ENCODE measurements around the gene CLSTN1. TPM values are rescaled to one million over a fixed set of nuclear protein-coding genes. Genes with fewer than 3 reads are reported as not detected.

CLSTN1 gene
- total RNA-seq, 3 donors from 2014 or later, result 166 to 275 (median 224) TPM

GRCh38 chr1:9703681-9704080 lies 120.1 kb downstream of the CLSTN1 start:
- H3K4me1 ChIP-seq (ENCODE audit: low read depth), result peaks cover 5% of the 10 kb centered on the region
- intact Hi-C loops (cut with DNase I, micrococcal nuclease), result no loop called here
- H3K4me3 ChIP-seq, result no peak overlapping the region
- H3K9me3 ChIP-seq, result no peaks in the 10 kb centered on the region
- DNase-seq, result no peak
- no peaks in the 10 kb centered on the region for H3K36me3 ChIP-seq (ENCODE audit: low read depth)
- no peak for ATAC-seq
- TF ChIP-seq, protein P1, sequence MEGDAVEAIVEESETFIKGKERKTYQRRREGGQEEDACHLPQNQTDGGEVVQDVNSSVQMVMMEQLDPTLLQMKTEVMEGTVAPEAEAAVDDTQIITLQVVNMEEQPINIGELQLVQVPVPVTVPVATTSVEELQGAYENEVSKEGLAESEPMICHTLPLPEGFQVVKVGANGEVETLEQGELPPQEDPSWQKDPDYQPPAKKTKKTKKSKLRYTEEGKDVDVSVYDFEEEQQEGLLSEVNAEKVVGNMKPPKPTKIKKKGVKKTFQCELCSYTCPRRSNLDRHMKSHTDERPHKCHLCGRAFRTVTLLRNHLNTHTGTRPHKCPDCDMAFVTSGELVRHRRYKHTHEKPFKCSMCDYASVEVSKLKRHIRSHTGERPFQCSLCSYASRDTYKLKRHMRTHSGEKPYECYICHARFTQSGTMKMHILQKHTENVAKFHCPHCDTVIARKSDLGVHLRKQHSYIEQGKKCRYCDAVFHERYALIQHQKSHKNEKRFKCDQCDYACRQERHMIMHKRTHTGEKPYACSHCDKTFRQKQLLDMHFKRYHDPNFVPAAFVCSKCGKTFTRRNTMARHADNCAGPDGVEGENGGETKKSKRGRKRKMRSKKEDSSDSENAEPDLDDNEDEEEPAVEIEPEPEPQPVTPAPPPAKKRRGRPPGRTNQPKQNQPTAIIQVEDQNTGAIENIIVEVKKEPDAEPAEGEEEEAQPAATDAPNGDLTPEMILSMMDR (IDR thresholded peaks at IDR 0.05), result no peak

- H3K4me1 ChIP-seq (ENCODE audit: low read depth), result peaks cover 5% of the 10 kb centered on the region
- DNase-seq (no peak), ATAC-seq (no peak)
- no peak overlapping the region for H3K4me3 ChIP-seq
- H3K36me3 ChIP-seq (ENCODE audit: low read depth), result no peaks in the 10 kb centered on the region
- TF ChIP-seq, protein P1 (IDR thresholded peaks at IDR 0.05), result no peak
- intact Hi-C loops (cut with DNase I, micrococcal nuclease), result no loop called here
- no peaks in the 10 kb centered on the region for H3K9me3 ChIP-seq
Measured at GRCh38 chr1:9703165-9703509, 120.6 kb downstream of the CLSTN1 start.

- ATAC-seq, result no peak
- Histone ChIP-seq H3K36me3 (ENCODE audit: low read depth) (no peaks in the 10 kb centered on the region), H3K9me3 (no peaks in the 10 kb centered on the region), H3K4me1 (ENCODE audit: low read depth) (peaks cover 5% of the 10 kb centered on the region), H3K4me3 (no peak overlapping the region)
- DNase-seq, result no peak
- TF ChIP-seq, protein P1 (IDR thresholded peaks at IDR 0.05), result no peak
- intact Hi-C loops (cut with DNase I, micrococcal nuclease), result no loop called here
Measured at GRCh38 chr1:9701665-9702064, 122.1 kb downstream of the CLSTN1 start.

GRCh38 chr1:9700340-9700739 lies 123.4 kb downstream of the CLSTN1 start:
- TF ChIP-seq, protein P1 (IDR thresholded peaks at IDR 0.05), result no peak
- no peak for ATAC-seq
- H3K4me3 ChIP-seq, result no peak overlapping the region
- H3K36me3 ChIP-seq (ENCODE audit: low read depth), result no peaks in the 10 kb centered on the region
- H3K9me3 ChIP-seq, result no peaks in the 10 kb centered on the region
- H3K4me1 ChIP-seq (ENCODE audit: low read depth), result peaks cover 5% of the 10 kb centered on the region
- intact Hi-C loops (cut with DNase I, micrococcal nuclease), result no loop called here
- no peak for DNase-seq

DNA sequence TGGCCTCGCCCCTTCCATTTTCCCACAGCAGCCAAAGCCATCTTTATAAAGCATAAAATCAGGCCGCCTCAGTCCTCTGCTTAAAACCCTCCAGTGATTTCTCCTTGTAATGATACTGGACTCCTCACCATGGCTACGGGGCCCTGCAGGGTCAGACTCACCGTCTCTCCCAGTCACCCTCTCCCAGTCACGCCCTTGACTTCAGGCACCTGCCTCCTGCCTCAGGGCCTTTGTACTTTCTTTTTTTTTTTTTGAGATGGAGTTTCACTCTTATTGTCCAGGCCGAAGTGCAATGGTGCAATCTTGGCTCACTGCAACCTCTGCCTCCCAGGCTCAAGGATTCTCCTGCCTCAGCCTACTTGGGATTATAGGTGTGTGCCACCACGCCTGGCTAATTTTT lies 124.4 kb downstream of the CLSTN1 start:
- TF ChIP-seq, protein P1 (IDR thresholded peaks at IDR 0.05), result no peak
- no peaks in the 10 kb centered on the region for H3K4me1 ChIP-seq (ENCODE audit: low read depth)
- H3K4me3 ChIP-seq, result no peak overlapping the region
- DNase-seq, result no peak
- ATAC-seq, result peak; percentile 41
- H3K9me3 ChIP-seq, result no peaks in the 10 kb centered on the region
- H3K36me3 ChIP-seq (ENCODE audit: low read depth), result no peaks in the 10 kb centered on the region
- intact Hi-C loops (cut with DNase I, micrococcal nuclease), result no loop called here

- ATAC-seq (no peak), DNase-seq (no peak)
- H3K4me3 ChIP-seq, result no peak overlapping the region
- TF ChIP-seq, protein P1 (IDR thresholded peaks at IDR 0.05), result no peak
- no peaks in the 10 kb centered on the region for H3K9me3 ChIP-seq
- no peaks in the 10 kb centered on the region for H3K36me3 ChIP-seq (ENCODE audit: low read depth)
- intact Hi-C loops (cut with DNase I, micrococcal nuclease), result no loop called here
- no peaks in the 10 kb centered on the region for H3K4me1 ChIP-seq (ENCODE audit: low read depth)
Measured at GRCh38 chr1:9696793-9697192, 127.0 kb downstream of the CLSTN1 start.
